GM19468 (cell line): ENCODE measurements around the gene ERCC8.

Experiments
- ATAC-seq: cut with Tn5 transposase; IDR thresholded peaks from one replicate; pipeline ENCODE4 v1.9.1; 2021; ENCODE audit warnings: mild to moderate bottlenecking, moderate library complexity, moderate number of reproducible peaks; ENCODE audit not compliant: unreplicated experiment; ENCODE audit errors: extremely low read depth

Gene ERCC8

GRCh38 chr5:60843386-60843935 is 101.4 kb downstream of the ERCC8 start:
- no peak for ATAC-seq

DNA sequence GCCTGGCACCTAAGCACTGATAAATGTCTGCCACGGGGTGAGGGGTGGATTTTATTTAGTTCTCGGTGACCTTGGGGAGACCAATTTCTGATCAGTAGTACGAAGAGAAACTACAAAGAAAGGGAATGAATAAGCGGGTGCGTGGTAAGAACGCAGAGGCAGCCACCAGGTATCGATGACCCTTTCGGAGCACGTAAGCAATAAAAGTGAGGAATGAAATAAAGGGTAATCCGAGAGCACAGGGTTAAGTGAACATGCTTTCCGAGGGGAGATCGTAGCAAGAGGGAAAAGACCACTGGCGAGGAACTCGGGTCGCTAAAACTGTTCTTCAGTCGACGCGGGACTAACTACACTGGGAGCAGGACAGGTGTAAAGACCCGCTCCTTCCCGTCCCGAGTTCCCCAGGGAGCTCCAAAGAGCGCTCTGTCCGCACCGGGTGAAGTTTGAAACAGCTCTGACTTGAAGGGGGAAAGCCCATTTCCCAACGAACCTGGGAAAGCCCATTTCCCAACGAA is 101.9 kb downstream of the ERCC8 start:
- no peak for ATAC-seq

DNA sequence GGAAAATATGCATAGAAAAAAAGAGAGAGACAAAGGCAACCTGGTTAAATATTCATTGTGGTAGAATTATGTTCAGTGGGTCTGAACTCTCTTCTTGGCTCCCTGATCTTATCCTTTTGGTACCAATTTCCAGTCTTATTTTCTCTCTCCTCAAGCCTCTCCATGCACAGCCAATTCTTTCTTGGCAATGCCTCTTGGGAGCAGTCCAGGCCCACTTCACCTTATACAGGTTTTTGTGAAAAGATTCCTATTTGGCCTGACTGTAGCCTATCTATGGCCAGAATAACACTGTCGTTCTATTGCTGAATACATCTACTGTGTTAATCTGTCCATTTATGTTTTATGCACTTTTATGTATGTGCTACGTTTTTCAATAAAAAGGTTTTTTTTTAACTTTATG is 103.5 kb downstream of the ERCC8 start:
- no peak for ATAC-seq

- no peak for ATAC-seq
These were observed 108.7 kb downstream of the ERCC8 start for GRCh38 chr5:60836131-60836530.

- ATAC-seq, result no peak
These were observed 109.3 kb downstream of the ERCC8 start for GRCh38 chr5:60835554-60835953.

GRCh38 chr5:60833520-60833919 is 111.3 kb downstream of the ERCC8 start:
- no peak for ATAC-seq

- peak; percentile 34 for ATAC-seq
These were observed 114.2 kb downstream of the ERCC8 start for GRCh38 chr5:60830581-60831127.

DNA sequence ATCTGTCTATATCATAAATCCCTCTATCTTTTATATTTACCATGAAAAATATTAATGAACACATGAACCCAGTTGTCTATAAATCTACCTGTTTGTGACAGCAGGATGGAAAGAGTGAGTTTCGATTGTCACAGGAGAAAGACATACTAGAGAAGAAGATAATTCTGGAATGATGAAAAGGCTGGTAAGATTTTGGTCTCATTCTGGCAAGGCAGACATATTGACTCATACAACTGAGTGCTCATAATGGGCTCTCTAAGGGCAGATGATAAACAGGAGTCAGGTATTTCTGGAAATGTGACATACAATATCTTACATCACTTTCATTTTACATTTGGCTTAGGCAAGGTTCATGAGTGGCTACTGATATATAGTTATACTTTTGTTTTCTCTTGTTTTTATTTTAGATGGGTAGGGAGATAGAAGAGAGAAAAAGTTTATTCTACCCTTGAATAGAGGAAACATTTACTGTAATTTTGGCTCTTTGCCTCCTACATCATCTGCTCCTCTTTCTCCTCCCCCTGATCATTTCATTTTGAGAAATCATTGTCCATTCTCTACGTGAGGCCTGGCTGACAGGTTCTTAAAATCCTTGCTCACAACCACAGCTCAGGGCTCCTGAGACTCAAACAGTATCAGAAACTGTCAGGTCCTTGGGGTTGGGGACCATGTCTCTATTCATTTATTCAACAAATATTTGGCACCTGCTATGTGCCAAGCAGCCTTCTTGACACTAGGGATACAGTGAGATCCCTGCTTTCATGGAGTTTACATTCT is 115.2 kb downstream of the ERCC8 start:
- ATAC-seq, result no peak

- ATAC-seq, result no peak
These were observed 117.7 kb downstream of the ERCC8 start for GRCh38 chr5:60827201-60827600.

- ATAC-seq, result peak; percentile 83
These were observed 118.2 kb downstream of the ERCC8 start for GRCh38 chr5:60826653-60827052.
